GM19239 (cell line): Measurements from ENCODE around the gene TMED3.
"Not testable (repeated sequence)": the region's sequence is repeated elsewhere in the genome, so short reads cannot be mapped to it uniquely, and the experiment has no call there.

Experiments
- DNase-seq: peaks from one replicate; pipeline ENCODE4 v3.0.0; 2011; ENCODE audit warnings: low spot score; ENCODE audit not compliant: insufficient read length
- FAIRE-seq: peaks from 2 replicates; lab custom pipeline; 2011; peaks lifted over from hg19 to GRCh38; lab: Jason Lieb, UNC

TMED3 gene

GRCh38 chr15:79315623-79316328 is 4.9 kb downstream of the TMED3 start:
- DNase-seq: no peak
- FAIRE-seq: no peak

GRCh38 chr15:79316864-79317263 is 6.0 kb downstream of the TMED3 start:
- no peak for DNase-seq
- no peak for FAIRE-seq

DNA sequence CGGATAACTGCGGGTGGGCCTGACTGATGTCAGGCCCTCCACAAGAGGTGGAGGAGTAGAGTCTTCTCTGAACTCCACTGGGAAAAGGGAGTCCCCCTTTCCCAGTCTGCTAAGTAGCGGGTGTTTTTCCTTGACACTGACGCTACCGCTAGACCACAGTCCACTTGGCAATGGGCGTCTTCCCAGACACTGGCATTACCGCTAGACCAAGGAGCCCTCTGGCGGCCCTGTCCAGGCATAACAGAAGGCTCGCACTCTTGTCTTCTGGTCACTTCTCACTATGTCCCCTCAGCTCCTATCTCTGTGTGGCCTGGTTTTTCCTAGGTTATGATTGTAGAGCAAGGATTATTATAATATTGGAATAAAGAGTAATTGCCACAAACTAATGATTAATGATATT is 9.1 kb downstream of the TMED3 start:
- DNase-seq, FAIRE-seq: not testable (repeated sequence)

DNA sequence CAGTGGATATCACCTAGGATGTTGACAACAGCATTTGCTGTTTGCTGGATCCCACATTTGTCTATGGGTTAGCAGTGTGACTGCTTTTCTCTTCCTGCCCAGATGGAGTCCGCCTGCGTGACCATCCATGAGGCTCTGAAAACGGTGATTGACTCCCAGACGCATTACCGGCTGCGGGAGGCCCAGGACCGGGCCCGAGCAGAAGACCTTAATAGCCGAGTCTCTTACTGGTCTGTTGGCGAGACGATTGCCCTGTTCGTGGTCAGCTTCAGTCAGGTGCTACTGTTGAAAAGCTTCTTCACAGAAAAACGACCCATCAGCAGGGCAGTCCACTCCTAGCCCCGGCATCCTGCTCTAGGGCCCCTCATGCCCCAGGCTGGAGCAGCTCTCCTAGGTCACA is 11.0 kb downstream of the TMED3 start:
- DNase-seq (no peak), FAIRE-seq (no peak)

- DNase-seq (no peak), FAIRE-seq (no peak)
Measured at GRCh38 chr15:79322306-79322705, 11.4 kb downstream of the TMED3 start.

GRCh38 chr15:79322945-79323344 is 12.0 kb downstream of the TMED3 start:
- no peak for DNase-seq
- no peak for FAIRE-seq

DNA sequence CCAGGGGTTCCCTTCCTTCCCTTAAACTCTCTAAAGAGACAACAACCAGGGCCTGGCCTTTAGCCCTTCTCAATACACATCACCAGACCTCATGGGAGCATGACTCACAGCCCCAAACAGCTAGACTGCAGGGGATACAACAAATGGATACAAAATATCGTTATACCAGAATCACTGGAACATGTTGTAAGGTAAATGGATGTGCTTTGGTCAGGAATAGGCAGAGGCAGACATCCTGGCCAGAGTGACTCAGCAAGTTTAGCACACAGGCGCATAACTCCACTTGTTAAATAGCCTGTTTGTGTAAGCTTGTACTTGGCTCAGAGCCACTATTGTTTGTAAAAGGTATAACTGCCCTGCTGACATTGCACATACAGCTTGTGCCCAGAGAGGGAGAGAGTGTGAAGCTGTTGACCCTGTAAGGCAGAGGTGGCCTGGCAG is 18.3 kb downstream of the TMED3 start:
- FAIRE-seq (no peak), DNase-seq (no peak)

DNA sequence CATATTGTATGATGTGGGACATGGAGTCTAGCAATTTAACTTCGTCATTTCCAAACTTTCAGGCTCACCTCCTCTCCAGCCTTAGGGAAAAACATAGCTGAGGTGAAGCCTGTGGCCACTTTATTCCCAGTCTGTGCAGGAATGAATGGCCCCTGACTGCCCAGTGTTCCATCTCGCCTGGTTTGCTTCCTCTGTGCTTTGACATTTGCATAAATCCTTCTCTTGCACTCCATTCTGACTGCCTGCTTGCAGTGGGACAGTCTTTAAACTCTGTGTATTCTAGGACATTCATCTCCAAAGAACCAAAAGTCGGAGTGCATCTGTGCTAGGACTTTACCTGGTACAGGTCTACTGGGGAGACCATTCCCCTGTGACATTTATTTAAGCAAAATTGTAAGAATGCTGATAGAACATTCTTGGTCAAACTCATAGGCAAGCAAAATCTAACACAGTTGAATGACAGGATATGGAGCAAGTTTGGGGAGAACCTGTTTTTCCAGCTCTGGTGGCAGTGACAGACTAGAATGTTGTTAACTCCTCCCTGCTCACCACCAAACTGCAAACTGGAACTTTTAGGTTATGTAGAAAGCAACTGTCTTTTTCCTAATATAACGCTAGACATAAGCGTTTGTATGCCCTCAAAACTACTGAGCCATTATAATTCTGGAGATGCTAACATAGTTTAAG is 22.1 kb downstream of the TMED3 start:
- DNase-seq: no peak
- FAIRE-seq: no peak

GRCh38 chr15:79337591-79337990 is 26.7 kb downstream of the TMED3 start:
- no peak for FAIRE-seq
- DNase-seq: no peak

DNA sequence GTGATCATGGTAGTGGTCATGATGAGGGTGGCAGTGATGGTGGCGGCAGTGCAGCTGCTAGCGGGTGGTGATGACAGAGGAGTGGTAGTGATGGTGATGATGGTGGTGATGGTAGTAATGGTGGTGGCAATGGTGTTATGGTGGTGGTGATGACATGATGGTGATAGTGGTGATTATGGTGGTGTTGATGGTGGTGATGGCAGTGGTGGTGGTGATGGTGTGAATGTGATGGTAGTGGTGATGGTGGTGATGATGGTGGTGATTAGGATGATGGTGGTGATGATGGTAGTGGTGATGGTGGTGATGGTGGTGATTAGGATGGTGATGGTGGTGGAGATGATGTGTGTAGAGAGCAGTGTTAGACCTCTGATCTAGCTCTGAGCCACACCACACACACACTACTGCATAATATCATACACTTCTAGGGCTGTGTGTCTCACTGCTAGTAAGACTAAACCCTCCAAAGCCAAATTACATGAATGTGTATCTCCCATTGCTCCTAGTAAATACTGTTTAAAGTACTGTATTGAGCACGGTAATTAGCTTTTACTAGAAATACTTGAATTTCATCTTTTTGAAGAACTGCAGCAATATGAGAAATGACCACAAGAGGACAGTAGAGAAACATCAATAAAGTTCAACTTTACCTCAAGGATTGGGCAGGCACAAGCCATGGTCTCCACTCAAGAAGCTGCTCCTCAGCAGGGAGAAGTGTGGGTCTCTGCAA is 28.8 kb downstream of the TMED3 start:
- peak; percentile 64 for FAIRE-seq
- DNase-seq: peak; percentile 9

GRCh38 chr15:79340315-79340602 is 29.3 kb downstream of the TMED3 start:
- FAIRE-seq: no peak
- no peak for DNase-seq

DNA sequence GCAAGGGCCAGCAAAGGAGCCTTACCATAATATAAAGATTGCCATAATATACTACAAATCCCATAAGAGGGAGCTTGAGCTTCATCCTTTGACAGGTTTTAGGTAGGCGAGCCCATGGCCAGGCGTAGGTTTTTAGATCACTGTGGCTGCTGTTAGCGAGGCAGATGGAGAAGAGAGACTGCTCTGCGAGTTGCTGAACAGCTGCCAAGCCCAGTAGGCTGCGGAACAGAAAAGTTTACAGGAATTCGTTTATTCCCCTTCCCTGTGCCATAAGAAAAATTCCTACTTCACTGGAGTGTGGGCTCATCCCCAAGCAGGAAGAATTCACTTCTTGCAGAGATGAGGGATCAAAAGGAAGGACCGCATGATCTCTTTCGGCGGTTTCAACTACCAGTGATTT is 30.5 kb downstream of the TMED3 start:
- FAIRE-seq (no peak), DNase-seq (no peak)

DNA sequence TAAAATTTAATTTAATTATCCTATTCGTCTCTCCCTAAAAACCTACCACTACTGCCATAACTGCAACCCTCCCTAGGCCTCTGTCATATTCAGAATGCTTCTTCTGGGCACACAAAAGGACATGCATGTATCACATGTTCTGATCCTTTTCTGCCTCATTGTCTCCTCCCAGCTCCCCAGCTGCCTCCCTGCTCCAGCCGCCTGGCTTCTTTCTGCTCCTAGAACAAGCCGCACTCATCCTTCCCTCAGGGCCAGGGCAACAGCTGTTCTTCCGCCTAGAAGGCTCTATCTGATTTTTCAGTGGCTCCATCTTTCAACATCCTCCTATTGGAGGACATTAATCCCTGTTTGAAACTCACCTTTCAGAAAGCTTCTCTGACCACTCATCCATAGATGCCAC is 38.6 kb downstream of the TMED3 start:
- FAIRE-seq (no peak), DNase-seq (no peak)

DNA sequence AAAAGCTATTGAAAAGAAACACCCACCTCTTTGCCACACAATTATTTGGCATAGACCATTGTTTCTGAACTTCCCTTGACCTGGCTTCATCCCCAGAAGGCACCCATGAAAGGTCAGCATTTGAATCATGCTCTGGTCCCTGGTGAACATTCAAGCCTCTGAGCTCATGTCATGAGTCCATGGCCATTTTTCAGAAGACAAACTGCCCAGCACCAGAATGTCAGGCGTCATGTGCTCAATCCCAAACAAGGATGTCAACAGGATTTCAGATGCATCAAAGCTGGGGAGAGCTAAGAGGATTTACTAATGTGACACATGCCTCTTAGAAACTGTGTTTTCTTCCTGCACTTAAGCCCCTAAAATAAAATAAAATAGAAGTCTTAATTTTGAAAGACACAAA is 41.3 kb downstream of the TMED3 start:
- FAIRE-seq: no peak
- DNase-seq: no peak

- FAIRE-seq (no peak), DNase-seq (no peak)
Measured at GRCh38 chr15:79357566-79357965, 46.7 kb downstream of the TMED3 start.

DNA sequence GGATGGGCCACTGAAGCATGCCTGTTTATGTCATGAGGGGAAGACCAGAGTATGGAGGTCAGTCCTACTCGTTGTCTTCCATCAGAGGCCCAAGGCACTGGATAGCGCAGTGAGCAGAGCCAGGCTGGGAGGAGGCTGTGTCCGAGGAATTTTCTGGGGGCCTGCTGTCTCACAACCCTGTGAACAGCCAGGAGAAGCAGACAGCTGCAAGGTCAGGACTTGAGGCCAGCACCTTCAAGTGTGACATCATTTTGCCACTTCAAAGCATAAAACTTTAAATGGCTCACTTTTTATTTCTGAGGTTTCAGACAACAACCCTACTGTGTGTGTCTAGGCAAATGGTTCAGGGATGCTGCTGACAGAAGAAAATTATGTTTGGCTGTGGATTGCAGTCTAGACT is 47.2 kb downstream of the TMED3 start:
- DNase-seq (no peak), FAIRE-seq (no peak)

DNA sequence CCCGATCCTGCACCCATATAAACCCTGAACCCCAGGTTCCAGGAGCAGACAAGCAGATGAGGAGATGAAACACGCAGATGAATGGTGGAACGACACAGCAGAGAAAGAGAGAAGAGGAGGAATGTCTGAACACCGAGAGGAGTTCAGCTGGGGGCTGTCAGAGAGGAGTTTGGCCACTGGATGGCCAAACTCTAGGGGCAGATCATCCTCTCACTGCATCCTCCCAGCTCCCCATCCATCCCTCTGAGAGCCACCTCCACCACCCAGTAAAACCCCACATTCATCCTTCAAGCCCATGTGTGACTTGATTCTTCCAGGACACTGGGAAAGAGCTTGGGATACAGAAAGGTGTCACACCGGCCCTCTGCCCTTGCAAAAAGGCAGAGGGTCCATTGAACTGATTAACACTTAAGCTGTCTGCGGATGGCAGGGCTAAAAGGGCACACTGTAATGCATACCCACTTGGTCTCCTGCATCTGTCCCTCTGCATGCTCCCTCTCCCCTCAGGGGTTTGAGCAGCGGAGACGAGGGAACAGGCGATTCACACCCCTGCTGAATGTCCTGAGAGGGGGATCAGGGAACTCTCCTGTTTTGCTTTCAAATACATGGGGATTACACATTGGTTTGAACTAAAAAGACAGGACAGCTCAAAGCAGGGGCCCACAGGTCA is 53.8 kb downstream of the TMED3 start:
- no peak for FAIRE-seq
- DNase-seq: no peak

DNA sequence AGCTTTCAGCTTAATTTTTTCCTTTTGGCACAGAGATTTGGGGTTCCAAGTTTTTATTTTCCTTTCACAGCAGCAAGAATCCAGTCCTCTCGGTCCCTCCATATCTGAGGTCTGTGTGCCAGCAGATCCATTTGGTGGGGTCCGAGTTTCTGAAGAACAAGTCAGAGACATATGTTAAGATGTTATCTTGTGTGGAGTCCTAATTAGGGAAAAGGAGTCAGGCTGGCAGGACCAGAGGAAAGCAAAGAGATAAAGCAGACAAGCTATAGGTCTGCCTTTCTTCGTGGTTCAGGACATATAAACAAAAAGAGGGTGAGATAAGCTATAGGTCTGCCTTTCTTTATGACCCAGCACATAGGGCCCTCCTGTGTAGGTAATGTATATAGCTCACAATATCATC is 54.9 kb downstream of the TMED3 start:
- DNase-seq (no peak), FAIRE-seq (no peak)

DNA sequence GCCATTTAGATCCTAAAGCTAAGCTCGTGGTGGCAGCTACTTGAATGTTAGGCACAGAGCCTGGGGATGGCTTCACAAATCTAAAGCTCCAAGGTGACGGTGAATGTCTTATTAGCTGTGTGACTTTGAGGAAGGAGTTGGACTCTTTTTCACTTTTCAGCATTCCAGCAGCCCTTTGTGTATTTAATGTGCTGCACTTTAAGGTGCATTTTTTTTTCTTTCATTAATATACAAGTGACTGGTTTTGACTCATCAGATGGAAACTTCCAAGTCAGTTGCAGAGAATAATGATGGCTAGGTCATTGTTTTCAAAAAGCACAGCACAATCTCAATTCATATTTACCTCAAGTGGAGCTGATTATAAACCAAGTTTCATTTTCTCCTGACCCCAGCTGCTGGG is 55.8 kb downstream of the TMED3 start:
- FAIRE-seq (no peak), DNase-seq (no peak)

DNA sequence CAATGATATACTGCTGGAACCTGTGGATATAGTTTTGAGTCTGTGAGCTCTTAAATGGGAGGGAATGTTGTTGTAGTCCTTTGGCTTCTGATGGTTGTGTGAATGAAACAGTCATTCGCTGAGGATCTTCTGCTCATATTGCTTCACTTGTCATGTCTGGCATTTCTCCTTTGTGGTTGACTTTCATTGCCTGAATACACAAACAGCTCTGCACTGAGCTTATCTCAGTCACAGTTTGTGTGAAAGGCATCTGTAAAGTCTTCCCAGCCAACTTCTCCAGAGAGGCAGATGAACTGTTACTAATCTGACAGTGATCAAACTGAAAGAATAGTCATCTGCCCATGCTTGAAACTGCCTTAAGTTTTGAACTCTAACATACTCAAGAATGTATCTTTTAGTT is 59.8 kb downstream of the TMED3 start:
- DNase-seq: no peak
- no peak for FAIRE-seq

GRCh38 chr15:79371591-79371990 is 60.7 kb downstream of the TMED3 start:
- no peak for FAIRE-seq
- no peak for DNase-seq
